ENCODE data around the gene SLC2A6.

SLC2A6 gene

DNA sequence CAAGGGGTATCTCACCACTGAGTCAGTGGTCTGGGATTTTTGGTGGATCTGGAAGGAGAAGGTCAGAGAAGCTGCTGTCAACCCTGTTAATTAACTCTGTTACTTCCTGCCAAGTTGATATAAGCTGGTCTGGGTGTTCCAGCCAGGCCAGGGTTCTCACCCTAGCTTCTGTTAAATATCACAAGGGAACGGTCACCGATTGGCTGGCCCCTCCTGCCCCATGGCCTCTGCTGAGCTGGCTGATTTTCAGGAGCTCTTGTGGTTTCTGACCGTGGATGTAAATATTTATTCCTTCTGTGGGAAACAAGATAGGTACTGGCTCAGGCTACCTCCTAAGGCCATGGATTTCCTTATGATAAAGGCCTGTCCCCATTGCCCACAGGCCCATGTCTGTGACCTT lies 55.7 kb downstream of the SLC2A6 start:
- Histone ChIP-seq H3K9me3 (ENCODE audit: control insufficient read depth, low read length) (no peaks in the 10 kb centered on the region), H3K4me3 (ENCODE audit: low read length) (no peak overlapping the region), H3K36me3 (ENCODE audit: control insufficient read depth, insufficient read depth, low read length, severe bottlenecking) (no peaks in the 10 kb centered on the region), H3K27me3 (replicated peaks; ENCODE audit: control insufficient read depth, insufficient read depth, low read length) (peaks cover 12% of the 10 kb centered on the region), H3K9ac (ENCODE audit: low read length) (no peak overlapping the region), H3K4me1 (ENCODE audit: control insufficient read depth, insufficient read depth, low read length) (peaks cover 3% of the 10 kb centered on the region)
- no peak for DNase-seq (ENCODE audit: low read depth)

GRCh38 chr9:133421615-133422542 lies 57.0 kb downstream of the SLC2A6 start, which contains the start of gene ADAMTS13:
Gene ADAMTS13, plus strand, starts transcription at chr9:133422367. Its CDS starts 77 bp downstream, at chr9:133422444.
- no peak for DNase-seq (ENCODE audit: low read depth)
- Histone ChIP-seq H3K9me3 (ENCODE audit: control insufficient read depth, low read length) (no peaks in the 10 kb centered on the region), H3K27me3 (replicated peaks; ENCODE audit: control insufficient read depth, insufficient read depth, low read length) (no peaks in the 10 kb centered on the region)

More at GRCh38 chr9:133421615-133422542, 57.0 kb downstream of the SLC2A6 start, which contains the start of gene ADAMTS13:
- H3K36me3 ChIP-seq (ENCODE audit: control insufficient read depth, insufficient read depth, low read length, severe bottlenecking) = no peaks in the 10 kb centered on the region
- H3K4me1 ChIP-seq (ENCODE audit: control insufficient read depth, insufficient read depth, low read length) = peaks cover 5% of the 10 kb centered on the region
- H3K4me3 ChIP-seq (ENCODE audit: low read length) = no peak within 1 kb of the TSS
- no peak within 1 kb of the TSS for H3K9ac ChIP-seq (ENCODE audit: low read length)

All from adipocyte (in vitro differentiated cells).